Glutamatergic neuron (in vitro differentiated cells): Measurements from ENCODE around the gene IMMP2L. TPM values are rescaled to one million over a fixed set of nuclear protein-coding genes. Genes with fewer than 3 reads are reported as not detected.

Experiments used
- DNase-seq: peaks from one replicate; pipeline ENCODE4 v3.0.0; 2022
- H3K27ac Mint-ChIP-seq: one replicate; pipeline ENCODE4 v1.8.0; 2020; ENCODE audit warnings: mild to moderate bottlenecking, mixed read lengths, inconsistent platforms; ENCODE audit not compliant: unreplicated experiment
- H3K27me3 Mint-ChIP-seq: one replicate; pipeline ENCODE4 v1.8.0; 2020; ENCODE audit warnings: mild to moderate bottlenecking, moderate library complexity, mixed read lengths, inconsistent platforms; ENCODE audit not compliant: unreplicated experiment
- H3K36me3 Mint-ChIP-seq: one replicate; pipeline ENCODE4 v1.8.0; 2020; ENCODE audit warnings: mild to moderate bottlenecking, mixed read lengths, inconsistent platforms; ENCODE audit not compliant: unreplicated experiment
- H3K4me1 Mint-ChIP-seq: one replicate; pipeline ENCODE4 v1.8.0; 2020; ENCODE audit warnings: mild to moderate bottlenecking, low read depth, mixed read lengths, inconsistent platforms; ENCODE audit not compliant: unreplicated experiment
- H3K4me3 Mint-ChIP-seq: one replicate; pipeline ENCODE4 v1.8.0; 2020; ENCODE audit warnings: mild to moderate bottlenecking, mixed read lengths, inconsistent platforms; ENCODE audit not compliant: unreplicated experiment
- H3K9me3 Mint-ChIP-seq: one replicate; pipeline ENCODE4 v1.8.0; 2020; ENCODE audit warnings: mild to moderate bottlenecking, moderate library complexity, mixed read lengths, inconsistent platforms; ENCODE audit not compliant: unreplicated experiment
- total RNA-seq: library from RNA; stranded (reverse); fragmentation: NEBNext Ultra II Directional; extraction: Animal tissue kit (Norgen Biotek cat#: 25700); gene quantifications from one replicate; pipeline ENCODE4 v1.2.1, GENCODE V29; 2021; ENCODE audit not compliant: unreplicated experiment
- TF ChIP-seq, protein P1 (sequence below): fragments of 200-600 bp; sonication (generic); IDR thresholded peaks from one replicate; pipeline ENCODE4 v1.5.0; 2021; ENCODE audit not compliant: partially characterized antibody, unreplicated experiment

The IMMP2L gene
- total RNA-seq, 1 donor from 2014 or later = 9.6 TPM

DNA sequence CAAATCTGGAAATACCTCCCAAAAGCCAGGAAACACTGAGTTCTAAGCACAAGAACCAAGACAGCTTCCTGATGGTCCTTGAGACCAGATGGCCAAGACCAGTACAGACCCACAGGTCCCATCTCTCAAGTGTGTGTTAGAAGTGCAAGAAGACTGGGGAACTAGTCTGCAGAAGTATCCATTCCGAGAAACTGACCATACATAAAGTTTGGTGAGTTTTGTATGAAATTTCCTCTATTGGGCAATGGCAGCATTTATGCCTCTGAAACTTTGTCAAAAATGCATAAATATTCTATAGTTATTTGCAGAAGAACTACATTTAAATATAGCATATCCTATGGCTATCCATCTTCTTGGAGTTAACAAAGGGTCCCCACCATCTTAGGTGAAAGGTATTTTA, 333.9 kb downstream of the IMMP2L start:
- DNase-seq = no peak
- H3K36me3 Mint-ChIP-seq = no peaks in the 10 kb centered on the region
- H3K27ac Mint-ChIP-seq = no peak overlapping the region
- TF ChIP-seq, protein P1, sequence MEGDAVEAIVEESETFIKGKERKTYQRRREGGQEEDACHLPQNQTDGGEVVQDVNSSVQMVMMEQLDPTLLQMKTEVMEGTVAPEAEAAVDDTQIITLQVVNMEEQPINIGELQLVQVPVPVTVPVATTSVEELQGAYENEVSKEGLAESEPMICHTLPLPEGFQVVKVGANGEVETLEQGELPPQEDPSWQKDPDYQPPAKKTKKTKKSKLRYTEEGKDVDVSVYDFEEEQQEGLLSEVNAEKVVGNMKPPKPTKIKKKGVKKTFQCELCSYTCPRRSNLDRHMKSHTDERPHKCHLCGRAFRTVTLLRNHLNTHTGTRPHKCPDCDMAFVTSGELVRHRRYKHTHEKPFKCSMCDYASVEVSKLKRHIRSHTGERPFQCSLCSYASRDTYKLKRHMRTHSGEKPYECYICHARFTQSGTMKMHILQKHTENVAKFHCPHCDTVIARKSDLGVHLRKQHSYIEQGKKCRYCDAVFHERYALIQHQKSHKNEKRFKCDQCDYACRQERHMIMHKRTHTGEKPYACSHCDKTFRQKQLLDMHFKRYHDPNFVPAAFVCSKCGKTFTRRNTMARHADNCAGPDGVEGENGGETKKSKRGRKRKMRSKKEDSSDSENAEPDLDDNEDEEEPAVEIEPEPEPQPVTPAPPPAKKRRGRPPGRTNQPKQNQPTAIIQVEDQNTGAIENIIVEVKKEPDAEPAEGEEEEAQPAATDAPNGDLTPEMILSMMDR = no peak
- peaks cover 3% of the 10 kb centered on the region for H3K27me3 Mint-ChIP-seq
- peaks cover 2% of the 10 kb centered on the region for H3K9me3 Mint-ChIP-seq
- peaks cover 8% of the 10 kb centered on the region for H3K4me1 Mint-ChIP-seq
- H3K4me3 Mint-ChIP-seq = no peak overlapping the region

DNA sequence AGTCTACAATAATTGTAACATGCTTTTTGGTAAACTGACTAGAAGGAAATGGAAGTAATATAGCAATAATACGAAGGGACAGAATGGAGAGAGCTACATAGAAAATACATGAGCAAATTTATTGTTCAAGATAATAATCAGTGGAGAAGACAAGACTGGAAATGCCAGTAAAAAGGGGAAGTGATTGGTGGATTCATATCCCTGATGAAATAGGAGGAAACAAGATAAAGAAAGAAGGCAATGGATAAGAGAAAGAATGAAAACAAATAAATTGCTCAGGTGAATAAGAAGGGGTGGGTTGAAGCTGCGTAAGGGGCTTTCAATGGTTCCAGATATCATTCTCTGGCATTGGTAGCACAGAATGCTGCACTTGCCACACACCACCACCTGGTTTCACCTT, 335.5 kb downstream of the IMMP2L start:
- no peak for DNase-seq
- H3K36me3 Mint-ChIP-seq = no peaks in the 10 kb centered on the region
- H3K4me3 Mint-ChIP-seq = no peak overlapping the region
- TF ChIP-seq, protein P1 = no peak
- no peak overlapping the region for H3K27ac Mint-ChIP-seq
- H3K4me1 Mint-ChIP-seq = peaks cover 8% of the 10 kb centered on the region
- peaks cover 2% of the 10 kb centered on the region for H3K9me3 Mint-ChIP-seq
- H3K27me3 Mint-ChIP-seq = peaks cover 3% of the 10 kb centered on the region

DNA sequence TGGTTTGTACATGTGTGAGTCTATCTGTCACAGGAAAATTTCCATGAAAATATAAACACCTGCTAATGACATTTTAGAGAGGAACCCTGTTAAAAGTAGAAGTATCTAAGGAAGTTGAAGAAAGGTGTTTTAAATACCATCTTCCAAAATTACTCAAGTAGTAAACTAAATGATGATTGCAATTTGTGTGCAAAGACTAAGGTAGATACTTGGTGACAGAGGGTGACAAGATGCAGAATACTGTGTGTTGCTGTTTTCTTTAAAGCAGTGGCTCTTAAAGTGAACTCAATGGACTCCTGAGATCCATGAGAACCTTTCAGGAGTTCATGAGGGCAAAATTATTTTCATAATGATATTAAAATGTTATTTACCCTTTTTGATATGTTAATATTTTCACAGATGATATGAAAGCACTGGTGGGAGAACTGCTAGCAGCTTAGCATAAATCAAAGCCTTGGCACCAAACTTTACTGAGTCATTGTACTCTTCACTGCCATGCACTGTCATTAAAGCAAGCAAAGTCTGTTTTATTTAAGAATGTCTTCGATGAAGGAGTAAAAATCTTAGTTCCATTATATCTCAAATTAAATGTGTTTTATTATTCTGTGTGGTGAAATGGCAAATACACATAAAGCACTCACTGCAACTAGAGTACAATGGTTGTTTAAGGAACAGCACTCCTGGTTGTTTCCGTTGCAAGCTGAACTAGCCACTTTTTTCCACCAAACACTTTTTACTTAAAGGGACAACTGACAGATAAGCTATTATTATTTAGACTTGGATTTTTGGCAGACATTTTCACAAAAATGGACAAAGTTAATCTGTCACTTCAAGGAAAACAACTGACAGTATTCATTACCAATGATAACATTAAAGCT, 337.7 kb downstream of the IMMP2L start:
- peaks cover 2% of the 10 kb centered on the region for H3K9me3 Mint-ChIP-seq
- no peak overlapping the region for H3K4me3 Mint-ChIP-seq
- peaks cover 1% of the 10 kb centered on the region for H3K27me3 Mint-ChIP-seq
- TF ChIP-seq, protein P1 = no peak
- H3K4me1 Mint-ChIP-seq = peaks cover 8% of the 10 kb centered on the region
- DNase-seq = no peak
- no peak overlapping the region for H3K27ac Mint-ChIP-seq
- H3K36me3 Mint-ChIP-seq = no peaks in the 10 kb centered on the region

DNA sequence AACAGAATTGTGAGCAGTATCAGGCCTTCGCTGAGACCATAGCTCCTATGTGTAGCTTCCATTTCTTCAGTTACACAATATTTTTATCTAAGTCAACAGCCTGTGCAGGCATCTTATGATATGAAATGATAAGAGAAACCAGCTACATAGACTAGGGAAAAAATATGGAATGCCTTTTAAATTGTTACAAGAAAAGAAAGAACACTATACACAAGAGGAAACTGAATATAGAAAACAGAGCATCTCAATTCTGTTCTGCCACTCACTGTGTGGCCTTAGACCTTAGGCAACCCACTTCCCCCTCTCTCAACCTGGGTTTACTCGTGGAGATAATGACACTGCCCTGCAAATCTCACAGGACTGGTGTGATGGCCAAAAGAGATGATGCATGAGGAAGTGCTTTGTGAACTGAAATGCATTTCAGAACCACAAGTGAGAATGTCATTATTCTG, 338.5 kb downstream of the IMMP2L start:
- TF ChIP-seq, protein P1 = no peak
- Mint-ChIP-seq H3K9me3 (peaks cover 2% of the 10 kb centered on the region), H3K27ac (no peak overlapping the region), H3K4me1 (peaks cover 8% of the 10 kb centered on the region), H3K27me3 (peaks cover 1% of the 10 kb centered on the region), H3K4me3 (no peak overlapping the region), H3K36me3 (no peaks in the 10 kb centered on the region)
- DNase-seq = no peak

DNA sequence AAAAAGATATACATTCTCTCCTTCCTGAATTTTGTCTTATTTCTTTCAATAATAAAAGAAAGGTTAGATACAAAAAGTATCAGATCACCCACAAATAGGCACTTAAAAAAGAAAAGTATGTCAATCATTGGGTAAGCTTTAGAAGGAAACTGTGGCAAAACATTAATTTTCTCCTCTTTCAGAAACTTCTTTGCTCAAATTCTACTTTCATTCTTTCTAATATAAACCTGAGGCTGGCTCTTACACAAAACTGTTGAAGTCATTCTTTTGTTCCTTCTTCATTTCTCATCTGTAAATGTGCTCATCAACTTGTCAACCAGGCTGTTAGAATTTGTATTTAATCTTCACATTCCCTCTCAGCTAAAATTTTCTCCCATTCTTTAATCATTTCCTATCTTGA, 346.7 kb downstream of the IMMP2L start:
- Mint-ChIP-seq H3K27ac (no peak overlapping the region), H3K4me3 (no peak overlapping the region), H3K9me3 (no peaks in the 10 kb centered on the region), H3K36me3 (no peaks in the 10 kb centered on the region), H3K4me1 (no peaks in the 10 kb centered on the region), H3K27me3 (peaks cover 5% of the 10 kb centered on the region)
- TF ChIP-seq, protein P1 = no peak
- no peak for DNase-seq
